Neural progenitor cell (in vitro differentiated cells): ENCODE measurements around the gene QSOX2.

ENCODE experiments used
- EZH2 ChIP-seq: fragments of 200-600 bp; sonication (generic); IDR thresholded peaks from 2 replicates; pipeline ENCODE4 v1.6.1; 2017; ENCODE audit warnings: antibody characterized with exemption, mild to moderate bottlenecking, moderate library complexity
- TF ChIP-seq, protein P1 (sequence below): fragments of 200-600 bp; sonication (generic); IDR thresholded peaks from 2 replicates; pipeline ENCODE4 v1.5.1; 2017; ENCODE audit warnings: antibody characterized with exemption, mild to moderate bottlenecking

DNA sequence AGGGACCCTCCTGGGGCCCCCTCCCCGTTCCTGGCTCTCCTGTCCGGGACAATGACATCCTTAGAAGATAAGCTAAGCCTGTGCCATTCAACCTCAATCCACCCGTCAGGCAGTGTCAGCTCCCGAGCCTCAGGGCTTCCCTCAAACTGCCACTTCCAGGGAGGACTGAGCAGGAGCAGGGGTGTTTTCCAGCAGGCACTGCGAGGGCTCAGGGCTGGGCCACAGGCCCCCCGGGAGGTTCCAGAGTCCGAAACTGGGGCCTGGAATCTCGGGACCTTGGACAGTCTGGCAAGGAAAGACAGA is 66.9 kb downstream of the QSOX2 start:
- TF ChIP-seq, protein P1, sequence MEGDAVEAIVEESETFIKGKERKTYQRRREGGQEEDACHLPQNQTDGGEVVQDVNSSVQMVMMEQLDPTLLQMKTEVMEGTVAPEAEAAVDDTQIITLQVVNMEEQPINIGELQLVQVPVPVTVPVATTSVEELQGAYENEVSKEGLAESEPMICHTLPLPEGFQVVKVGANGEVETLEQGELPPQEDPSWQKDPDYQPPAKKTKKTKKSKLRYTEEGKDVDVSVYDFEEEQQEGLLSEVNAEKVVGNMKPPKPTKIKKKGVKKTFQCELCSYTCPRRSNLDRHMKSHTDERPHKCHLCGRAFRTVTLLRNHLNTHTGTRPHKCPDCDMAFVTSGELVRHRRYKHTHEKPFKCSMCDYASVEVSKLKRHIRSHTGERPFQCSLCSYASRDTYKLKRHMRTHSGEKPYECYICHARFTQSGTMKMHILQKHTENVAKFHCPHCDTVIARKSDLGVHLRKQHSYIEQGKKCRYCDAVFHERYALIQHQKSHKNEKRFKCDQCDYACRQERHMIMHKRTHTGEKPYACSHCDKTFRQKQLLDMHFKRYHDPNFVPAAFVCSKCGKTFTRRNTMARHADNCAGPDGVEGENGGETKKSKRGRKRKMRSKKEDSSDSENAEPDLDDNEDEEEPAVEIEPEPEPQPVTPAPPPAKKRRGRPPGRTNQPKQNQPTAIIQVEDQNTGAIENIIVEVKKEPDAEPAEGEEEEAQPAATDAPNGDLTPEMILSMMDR, result no peak
- no peak for TF ChIP-seq EZH2
